ENCODE measurements around the gene CCDC187.

GRCh38 chr9:136200424-136200823, 103.5 kb downstream of the CCDC187 start:
- TF ChIP-seq CTCF (IDR thresholded peaks at IDR 0.05) (no peak), POLR2A (IDR thresholded peaks at IDR 0.05) (no peak)

Data from body of pancreas (tissue), 4 donors.